ENCODE measurements around the gene LRRTM2.

The LRRTM2 gene

DNA sequence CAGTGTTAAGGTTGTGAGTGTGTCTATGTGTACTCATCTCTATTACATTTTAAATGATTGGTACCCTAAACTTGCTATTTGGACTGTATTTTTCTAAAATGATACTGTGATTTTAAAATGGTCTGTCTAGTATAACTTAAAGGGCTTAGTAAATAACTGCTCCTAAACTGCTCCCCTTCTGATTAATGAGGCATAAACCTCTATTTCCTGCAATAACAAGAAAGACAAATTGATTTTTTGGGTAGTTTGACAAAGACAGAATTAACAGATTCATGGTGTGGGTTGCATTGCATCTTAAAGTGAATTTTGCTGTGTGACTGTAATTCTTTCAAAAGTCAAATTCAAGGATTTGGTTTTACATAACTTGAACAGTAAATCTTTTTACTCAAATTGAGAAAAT is 8.1 kb upstream of the LRRTM2 start:
- no peak for DNase-seq

DNA sequence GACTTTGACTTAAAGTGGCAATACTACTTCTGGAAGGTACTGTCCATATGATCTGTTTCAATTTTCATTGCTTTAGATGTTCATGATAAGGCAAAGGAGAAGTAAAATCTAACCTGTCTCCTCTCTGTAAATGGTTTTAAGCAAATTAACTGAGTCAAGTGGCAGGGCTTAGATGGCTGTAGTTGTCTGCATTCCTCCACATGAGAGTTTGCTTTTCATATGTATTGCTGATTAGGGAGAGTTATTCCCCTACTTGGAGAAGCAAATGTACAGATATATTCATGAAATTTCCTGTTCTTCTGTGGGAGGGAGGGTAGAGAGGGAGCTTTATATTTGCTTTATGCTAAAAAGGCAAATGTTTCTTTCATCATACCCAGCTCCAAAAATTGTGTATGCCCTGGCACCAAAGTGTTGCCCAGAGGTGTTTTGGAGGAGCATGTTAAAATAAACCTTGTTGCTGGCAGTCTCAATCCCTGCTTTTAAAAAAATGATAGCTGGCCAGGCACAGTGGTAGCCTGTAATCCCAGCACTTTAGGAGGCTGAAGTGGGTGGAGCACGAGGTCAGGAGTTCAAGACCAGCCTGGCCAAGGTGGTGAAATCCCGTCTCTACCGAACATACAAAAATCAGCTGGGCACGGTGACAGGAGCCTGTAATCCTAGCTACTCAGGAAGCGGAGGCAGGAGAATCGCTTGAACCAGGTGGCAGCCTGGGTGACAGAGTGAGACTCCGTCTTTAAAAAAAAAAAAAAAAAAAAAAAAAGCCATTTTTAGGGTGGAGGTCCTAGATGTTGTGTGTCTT is 3.5 kb upstream of the LRRTM2 start:
- no peak for DNase-seq

DNA sequence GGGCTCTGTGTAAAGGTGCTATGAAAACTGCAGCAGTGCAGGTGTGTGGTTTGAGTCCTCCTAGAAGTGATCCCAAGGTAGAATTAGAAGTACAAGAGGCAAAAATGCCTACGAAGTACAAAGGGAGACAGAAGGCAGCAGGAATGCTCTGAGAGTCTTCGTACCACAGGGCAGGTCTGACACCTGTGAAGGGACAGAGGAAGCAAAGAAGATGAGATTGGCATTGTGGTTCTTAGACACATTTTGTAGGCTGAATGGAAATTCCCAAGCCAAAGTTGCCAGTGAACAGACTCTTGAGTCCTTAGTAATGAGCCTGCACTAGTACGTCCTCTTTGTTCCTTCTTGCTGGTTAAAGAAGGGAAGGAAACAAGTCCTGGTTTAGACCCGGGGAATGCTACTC is 1.7 kb upstream of the LRRTM2 start:
- DNase-seq, result no peak

DNA sequence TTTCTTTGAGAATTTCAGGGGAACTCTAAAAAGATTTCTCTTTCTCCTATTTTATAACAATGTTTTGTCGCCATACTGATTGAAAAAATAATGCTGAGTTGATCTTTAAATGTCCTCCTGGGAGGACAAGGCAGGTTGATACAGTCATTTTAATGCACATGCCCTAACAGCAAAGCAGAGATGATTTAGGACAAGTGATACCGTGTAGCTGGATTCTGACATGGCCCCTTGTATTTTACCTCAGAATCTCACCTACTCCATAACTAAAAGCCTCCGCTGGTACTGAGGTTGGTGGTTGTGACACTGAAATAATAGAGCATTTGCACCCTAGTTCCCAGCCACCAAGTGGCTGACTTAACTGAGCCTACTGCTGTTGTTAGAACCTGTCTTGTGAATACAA is 811 bp upstream of the LRRTM2 start:
- no peak for DNase-seq

DNA sequence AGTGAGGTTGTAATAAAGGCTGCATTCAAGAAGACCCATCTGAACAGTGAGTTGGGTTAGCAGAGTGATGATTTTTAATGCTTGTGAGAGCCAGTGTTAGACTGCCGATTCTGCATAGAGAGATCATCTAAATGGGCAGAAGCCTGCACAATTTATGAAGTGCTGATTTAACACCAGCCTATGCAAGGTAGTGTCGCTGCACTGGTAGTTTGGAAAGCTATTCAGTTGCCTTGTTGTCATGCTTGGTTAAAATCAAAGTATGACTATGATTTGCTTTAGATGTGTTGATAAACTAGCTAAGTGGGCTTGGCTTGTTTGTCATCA is 379 bp upstream of the LRRTM2 start:
- DNase-seq, result no peak

DNA sequence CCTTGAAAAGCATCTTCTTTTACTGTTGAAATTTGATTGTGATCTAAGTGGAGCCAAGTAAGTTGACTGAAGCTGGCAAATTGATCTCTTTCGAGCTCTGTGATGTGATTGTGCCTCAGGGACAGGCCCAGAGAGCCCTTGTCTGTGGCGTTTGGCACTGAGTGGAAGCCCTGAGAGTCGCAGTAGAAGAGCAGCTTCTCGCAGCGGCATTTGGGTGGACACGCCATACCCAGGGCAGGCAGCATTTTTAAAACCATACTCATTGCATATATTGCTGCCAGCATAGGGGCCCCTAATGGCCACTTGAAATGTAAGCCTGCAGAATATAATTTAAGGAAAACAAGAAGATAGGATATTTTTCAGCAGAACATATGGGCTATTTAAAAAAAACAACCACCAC is 894 bp downstream of the LRRTM2 start:
- DNase-seq, result no peak

DNA sequence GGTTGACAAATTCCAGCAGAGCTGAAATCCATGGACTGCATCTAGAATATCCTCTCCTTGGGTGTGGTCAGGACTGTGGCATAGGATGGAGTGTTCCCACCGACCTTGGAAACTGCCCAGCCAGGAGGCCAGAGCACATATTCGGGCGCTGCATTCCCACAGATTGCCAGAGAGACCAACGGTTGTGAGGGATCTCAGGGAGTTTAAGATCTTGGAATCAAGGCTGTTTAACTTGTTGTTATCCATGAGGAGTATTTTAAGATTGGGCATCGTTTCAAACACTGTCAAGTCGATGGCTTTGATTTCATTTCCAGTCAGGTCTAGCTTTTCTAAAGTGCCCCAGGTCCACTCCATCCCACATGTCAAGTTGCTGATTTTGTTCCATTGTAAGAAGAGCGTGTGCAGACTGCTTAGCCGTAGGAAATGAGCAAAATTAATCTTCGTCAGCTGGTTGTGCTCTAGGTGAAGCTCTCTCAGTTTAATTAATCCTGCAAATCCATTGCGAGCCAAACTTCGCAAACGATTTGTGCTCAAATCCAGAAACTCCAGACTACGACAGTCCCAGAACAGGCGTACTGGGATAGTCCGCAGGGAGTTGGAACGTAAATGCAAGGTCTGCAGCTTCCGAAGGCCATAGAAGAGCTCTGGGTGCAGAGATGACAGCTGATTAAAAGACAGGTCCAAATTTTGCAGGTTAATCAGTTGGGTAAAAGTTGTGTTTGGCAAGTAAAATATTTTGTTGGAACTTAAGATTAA is 1.5 kb downstream of the LRRTM2 start:
- DNase-seq, result no peak

DNA sequence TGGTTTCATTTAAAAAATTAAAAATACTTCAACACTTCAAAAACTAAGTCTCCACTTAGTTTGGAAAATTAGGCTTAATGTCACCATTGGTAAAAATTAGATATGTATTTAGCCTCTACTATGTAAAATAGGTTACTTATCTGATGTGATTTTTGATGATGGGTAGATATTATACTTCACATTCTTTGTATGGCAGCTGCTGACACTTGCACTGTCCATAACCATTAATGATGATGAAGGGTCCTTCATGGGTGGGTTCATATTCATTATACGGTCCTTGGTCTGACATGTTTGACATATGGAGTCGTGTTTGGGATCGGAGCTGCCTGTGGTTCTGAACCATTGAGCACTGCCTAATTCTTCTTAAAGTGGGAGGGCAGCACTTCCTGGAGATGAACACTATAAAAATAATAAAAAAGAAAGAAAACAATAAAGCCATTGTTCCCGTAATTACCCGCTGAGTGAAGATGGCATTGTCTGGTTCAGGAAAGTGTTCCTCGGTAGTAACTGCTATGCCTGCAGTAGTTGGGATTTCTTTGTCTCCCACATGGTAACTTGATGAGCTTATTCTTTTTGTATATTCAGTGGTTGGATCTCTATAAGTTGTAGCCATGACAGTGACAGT is 2.2 kb downstream of the LRRTM2 start:
- DNase-seq, result no peak

DNA sequence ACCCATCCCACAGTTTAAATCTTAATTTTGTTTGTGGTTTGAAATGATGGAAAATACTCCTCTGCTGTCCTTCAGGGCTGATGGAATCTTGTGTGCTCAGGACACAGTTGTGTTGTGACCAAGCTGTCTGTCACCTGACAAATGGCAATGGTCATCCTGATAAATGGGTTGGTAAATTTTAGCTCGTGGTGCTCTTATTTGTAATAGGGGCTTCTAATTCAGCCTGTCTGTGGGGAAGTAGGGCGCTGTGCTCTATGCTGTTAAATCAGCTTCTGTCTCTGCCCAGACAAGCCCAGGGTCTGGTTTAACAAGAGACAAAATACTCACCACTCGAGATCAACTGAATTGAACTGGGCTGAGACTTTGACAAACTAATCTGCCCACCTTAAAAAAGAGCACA is 4.5 kb downstream of the LRRTM2 start:
- DNase-seq, result no peak

DNA sequence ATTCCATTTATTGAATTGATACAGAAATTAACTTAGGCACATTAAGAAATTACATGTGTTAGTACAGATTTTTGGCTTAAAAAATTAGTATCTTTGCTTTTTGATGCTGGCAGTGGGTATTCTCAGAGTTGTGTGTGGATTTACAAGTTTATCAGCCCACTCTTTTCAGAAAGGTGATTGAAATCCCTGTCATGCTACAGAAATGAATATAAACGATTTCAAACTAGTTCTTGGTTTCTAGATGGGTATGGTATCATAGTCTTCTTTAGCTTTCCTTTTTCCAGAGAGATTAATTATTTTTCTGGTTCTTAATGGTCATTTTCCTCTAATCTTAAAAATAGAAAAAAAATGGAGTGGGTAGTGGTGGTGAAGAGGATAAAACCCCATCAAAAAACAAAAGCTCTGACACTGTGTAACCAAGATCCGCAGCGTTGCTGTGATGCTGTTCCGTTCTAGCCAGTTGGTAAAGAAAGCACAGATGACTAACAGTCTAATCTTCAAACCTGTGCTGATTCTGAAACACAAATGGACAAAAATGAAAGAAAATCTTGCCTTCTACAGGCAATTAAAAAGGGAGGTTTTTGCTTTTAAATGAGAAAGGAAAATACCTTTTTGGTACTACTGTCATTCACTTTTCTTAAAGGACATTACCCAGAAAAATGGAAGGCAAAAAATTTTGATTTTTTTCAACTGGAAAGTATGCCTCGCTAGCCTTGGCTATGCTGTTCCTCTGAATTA is 5.2 kb downstream of the LRRTM2 start:
- no peak for DNase-seq

DNA sequence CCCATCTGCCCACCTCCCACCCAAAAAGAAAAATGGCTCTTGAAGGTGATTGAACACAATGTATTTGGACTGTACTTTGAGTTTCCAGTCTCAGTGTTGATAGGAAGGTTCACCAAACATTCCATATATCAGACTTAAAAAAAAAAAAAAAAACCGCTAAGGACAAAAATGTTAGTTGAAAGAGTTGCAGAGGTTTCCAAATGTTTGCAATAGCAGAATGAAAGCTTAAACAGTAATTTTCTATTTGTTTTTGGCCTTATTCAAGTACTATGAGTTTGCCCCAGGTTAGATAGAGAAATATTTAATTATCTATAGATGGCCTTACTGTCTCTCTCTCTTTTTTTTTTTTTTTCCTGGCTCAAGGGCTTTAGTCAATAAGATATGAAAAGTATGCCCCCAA is 6.1 kb downstream of the LRRTM2 start:
- DNase-seq, result no peak

DNA sequence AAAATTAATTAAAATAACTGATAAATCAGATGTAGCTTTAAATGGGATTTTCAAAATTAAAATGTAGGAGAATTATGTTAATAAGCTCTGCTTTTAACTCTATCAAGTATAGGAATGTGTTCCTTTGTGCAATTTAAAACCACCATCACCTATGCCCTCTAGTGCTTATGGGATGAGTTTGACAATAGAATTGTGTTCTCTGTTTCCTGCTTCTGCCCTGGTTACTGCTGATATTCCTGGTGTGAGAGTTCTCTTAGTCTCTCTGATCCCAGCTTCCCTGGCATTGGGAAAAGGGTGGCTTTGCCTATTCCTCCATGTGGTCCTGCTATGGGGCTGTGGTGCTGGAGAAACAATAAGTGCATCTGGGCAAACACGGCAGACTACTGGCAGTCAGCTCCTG is 8.1 kb downstream of the LRRTM2 start:
- no peak for DNase-seq

DNA sequence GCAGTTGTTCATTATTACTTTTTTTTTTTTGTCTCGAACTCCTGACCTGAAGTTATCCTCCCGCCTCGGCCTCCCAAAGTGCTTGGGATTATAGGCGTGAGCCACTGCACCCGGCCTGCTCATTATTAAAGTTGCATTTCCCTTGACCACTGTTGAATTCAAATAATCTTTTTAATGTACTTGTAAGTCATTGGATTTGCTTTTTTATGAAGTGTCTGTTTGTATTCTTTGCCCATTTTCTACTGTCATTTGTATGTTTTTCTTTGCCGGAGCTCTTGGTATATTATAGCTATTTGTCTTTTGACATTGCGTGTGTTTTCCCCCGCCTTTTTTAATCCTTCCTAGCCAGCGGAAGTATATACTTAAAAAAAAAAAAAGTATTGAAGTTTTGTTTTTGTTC is 22.0 kb downstream of the LRRTM2 start:
- no peak for DNase-seq

DNA sequence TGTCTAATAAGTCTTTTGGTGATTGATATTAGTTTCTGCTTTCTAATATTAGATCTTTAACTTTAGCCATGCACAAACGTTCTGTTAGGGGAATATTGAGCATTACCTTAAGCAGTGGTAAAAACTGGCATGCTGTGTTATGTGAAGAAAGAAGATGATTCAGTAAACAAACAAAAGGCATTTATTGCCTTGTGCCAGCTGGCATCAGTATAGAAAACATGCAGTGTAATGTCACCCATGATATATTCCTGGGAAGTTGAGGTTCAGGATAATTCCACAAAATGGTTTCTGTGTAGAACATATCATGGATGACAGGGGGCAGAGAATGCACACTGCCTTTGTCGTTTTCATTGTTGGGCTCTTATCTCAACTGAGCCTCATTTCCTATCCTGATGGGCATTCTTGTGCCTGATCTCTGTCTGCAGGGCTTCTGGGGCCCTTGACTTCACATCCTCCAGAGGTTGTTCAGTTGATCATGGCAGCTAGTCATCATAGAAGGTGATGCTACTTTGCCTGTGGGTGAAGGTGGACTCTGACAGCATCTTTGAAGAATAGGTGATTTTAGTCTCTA is 24.2 kb downstream of the LRRTM2 start:
- DNase-seq, result no peak

DNA sequence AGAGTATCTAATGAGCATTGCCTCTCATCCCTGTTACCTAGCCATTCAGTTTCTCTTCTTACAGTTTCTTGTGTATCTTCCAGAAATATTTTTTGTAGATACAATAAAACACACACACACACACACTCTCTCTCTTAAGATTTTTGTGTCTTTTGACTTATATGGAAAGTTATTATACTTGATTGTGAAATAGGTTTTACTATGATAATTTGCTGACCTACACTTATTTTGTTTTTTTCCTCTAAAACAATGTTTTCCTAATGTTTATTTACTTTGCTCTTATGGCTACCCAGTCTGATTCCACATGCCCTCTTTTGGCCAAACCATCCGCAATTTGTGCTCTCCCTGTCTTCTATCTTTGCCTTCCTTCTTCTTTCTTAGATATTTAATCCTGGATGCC is 25.3 kb downstream of the LRRTM2 start:
- DNase-seq, result no peak

DNA sequence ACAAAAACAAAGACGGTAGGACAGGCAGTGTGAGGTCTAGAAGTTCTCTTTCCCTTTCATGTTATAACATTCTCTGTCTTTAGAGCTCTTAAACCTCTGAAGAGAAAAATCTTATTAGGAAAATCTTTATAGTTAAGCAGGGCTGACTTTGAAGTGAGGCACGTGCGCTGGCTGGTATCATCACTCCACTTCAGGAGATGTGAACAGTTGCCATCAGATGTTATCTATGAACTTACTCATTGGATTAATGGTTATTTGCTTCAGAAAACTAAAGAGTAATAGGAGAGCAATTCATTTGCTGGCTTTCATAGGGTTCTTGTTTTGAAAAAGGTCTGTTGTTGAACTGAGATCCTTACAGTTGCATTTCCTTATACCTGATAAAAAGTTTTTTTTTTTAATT is 25.7 kb downstream of the LRRTM2 start:
- no peak for DNase-seq

DNA sequence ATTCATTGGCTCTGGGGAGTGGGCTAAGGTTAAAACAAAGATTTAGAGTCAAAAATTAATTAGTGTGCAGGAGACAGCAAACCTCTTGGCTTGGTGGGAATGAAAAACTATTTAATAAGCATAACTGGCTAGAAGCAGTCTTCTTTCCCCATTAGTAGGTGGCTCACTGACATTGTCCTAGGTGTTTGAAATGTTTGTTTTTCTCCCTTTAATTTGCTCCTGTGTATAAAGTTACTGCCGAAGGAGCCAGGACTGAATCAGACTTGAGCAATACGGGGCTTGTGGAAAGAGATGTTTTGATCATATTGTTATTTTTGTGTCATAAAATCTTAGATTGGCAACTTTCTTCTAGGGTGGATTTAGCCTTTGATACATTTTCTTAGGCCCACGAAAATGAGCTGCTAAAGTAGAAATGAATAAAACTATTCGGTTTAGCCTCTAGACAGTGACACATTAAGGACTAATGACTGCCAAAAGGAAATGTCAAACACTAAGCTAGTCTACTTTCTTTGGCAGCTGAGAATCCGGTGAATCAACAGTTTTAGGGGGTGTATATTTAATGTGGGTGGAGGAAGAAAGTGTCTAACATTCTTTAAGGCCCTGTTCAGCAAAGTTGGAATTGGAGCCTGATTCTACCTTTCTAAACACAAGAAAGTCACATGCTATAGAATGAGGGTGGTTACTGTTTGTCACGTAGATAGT is 30.2 kb downstream of the LRRTM2 start:
- no peak for DNase-seq

DNA sequence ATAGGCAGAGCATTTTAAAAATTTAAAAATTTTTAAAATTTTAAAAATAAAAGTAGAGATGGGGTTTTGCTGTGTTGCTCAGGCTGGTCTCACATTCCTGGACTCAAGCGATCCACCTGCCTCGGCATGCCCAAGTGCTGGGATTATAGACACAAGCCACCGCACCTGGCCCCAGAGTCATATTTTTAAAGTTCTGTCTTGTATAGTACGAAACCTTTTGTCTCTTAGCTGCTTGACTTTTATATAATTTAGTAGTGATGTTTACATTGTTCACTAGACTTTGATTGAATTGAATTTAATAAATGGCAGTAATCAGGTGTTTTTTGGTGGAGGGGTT is 31.0 kb downstream of the LRRTM2 start:
- DNase-seq, result no peak

DNA sequence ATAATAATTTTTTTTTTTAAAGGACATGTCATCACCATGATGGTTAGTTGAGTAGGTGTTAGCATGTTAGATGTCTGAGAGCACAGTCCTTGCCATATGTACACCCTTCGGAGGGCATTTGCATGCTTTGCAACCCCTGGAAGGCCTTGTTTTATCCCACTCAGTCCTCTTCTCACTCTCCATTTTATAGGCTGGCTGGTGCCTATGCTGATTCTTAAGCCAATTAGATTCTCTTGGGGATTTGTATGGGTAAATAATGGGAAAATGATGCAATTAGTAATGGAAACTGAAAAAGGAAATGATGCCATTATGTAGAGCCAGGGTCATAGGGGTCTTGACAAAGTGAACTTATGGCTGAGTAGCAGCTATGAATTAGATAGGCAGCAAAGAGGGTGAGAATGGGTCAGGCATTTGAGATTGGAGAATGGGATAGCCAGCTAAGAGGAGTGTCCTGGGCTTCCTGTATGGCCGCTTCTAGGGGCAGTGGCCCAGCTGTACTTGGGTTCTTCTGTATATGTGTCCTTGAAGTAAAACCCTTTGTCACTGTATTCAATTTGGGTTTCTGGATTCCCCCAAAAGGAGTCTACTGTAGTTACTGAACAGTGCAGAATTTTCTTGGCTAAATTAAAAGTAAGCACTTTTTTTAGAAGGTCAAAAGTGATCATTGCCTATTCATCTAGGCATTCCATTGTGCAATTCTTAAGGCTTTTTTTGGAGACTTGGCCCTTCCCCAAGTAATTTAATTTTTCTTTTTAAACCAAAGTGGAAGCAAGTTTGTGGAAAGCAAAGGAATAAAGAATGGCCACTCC is 31.6 kb downstream of the LRRTM2 start:
- no peak for DNase-seq

DNA sequence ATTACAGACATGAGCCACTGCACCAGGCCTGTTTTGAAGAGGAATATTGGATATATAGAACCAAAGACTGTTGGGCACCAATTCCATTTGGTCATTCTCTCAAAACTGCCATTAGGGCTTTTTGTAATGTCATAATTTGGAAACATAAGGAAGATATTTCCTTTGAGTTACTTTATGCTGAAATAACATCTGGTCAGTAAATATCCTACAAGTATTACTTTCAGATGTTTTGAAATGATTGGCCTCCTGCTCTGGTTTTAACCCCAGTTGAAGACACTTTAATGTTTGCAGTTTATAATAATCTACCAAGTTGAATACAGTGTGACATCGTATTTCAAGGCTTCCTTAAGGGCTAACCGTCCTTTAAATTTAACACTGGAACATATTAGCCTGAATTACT is 33.6 kb downstream of the LRRTM2 start:
- no peak for DNase-seq

DNA sequence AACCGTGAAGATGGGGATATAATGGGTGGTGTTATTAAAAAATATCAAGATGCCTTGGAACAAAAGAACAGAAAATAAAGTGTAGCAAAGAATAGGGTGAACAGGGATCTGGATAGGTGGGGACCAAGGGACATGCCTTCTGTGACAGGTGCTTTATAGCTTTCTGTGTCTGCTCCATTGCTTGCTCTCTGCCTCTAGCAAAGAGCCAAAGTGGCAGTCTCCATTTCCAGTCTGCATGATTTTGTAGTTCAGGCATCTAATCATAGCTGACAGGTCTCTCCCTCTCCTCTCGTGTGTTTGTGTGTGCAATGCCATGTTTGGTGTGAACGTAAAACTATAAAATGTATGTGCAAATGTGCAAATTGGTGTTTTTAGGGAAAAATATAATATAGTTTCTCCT is 35.0 kb downstream of the LRRTM2 start:
- DNase-seq, result no peak

DNA sequence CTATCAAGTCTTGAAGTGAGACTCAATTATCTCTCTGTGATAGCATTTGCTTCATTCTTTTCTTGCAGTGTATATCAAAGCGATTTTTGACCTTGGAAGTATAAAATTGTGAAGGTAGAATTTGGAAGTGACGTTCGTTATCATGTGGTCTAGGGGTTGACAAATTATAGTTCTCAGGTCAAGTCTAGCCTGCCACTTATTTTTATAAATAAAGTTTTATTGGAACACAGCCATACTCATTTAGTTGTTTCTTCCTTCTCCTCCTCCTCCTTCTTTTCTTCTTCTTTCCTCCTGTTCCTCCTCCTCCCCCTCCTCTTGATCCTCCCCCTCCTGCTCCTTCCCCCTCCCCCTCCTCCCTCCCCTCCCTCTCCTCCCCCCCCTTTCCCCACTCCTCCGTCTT is 38.0 kb downstream of the LRRTM2 start:
- no peak for DNase-seq

Data from CD4-positive, alpha-beta T cell treated with Interleukin-1 beta for 1 hour (primary cell).